ENCODE measurements around the gene UBAP1.

- TF ChIP-seq POLR2A (IDR thresholded peaks at IDR 0.05) = no peak
- no peak for TF ChIP-seq CTCF (IDR thresholded peaks at IDR 0.05)
Observed at GRCh38 chr9:34262971-34263370, 84.1 kb downstream of the UBAP1 start.
